HL-60 (cell line): ENCODE measurements around the gene TRIM58.

Source experiments
- DNase-seq, 2 experiments: peaks; one replicate each; pipeline ENCODE4 v3.0.0-alpha.2; 2010 to 2020; ENCODE audit warnings: low read depth in 1 of 2, low spot score in 1 of 2
- H3K27ac ChIP-seq: fragments of 250-450 bp; sonication (Bioruptor Pico); replicated peaks from 2 replicates; pipeline ENCODE4 v1.5.1; 2020; ENCODE audit warnings: mild to moderate bottlenecking, moderate library complexity
- H3K27me3 ChIP-seq: fragments of 250-450 bp; sonication (Bioruptor Pico); 2 replicates; pipeline ENCODE4 v1.5.1; 2021; ENCODE audit warnings: mild to moderate bottlenecking, moderate library complexity; ENCODE audit not compliant: insufficient read depth, poor library complexity, severe bottlenecking
- H3K4me3 ChIP-seq: replicated peaks from 2 replicates; pipeline ENCODE4 v1.5.1; 2011; ENCODE audit warnings: mild to moderate bottlenecking, control low read depth, low read length; ENCODE audit not compliant: insufficient read depth
- GABPA ChIP-seq: IDR thresholded peaks from 2 replicates; pipeline ENCODE4 v1.6.1; 2012; ENCODE audit warnings: low read depth
- POLR2AphosphoS5 ChIP-seq: IDR thresholded peaks from 2 replicates; pipeline ENCODE4 v1.6.1; 2012; ENCODE audit warnings: low read depth
- SPI1 ChIP-seq: IDR thresholded peaks from 2 replicates; pipeline ENCODE4 v1.6.1; 2012; ENCODE audit warnings: low read depth, mild to moderate bottlenecking, borderline replicate concordance
- TF ChIP-seq, protein P1 (sequence below): IDR thresholded peaks from 2 replicates; pipeline ENCODE4 v1.6.1; 2012; ENCODE audit warnings: low read depth; ENCODE audit not compliant: insufficient replicate concordance
- TF ChIP-seq, protein P2 (sequence below): IDR thresholded peaks from one replicate; pipeline ENCODE4 v1.5.1; 2011; ENCODE audit warnings: low read length, control low read depth, inconsistent platforms; ENCODE audit not compliant: insufficient read depth

The TRIM58 gene

GRCh38 chr1:247840818-247841217, 16.2 kb upstream of the TRIM58 start:
- H3K27ac ChIP-seq: no peak overlapping the region

DNA sequence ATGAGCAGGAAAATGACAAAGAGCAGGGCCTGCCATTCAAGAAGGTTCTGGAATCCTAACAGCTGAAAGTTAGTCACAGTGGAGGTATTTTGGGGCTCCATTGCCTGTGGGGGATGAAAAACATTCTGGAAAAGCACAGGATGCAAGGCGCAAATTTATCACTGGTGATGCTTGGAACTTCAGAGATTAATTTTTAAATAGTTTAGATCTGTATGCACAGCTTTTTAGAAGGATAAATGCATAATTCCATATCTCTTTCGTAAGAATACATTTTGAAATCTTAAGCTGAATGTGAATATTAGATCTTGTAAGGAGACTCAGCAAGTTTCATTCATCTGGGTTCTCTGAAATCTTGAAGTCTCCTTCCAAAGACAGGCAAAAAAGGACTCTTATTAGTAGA, 15.2 kb upstream of the TRIM58 start, which contains the start of gene OR11L1:
TSS of gene OR11L1 (minus strand) at position 101 of the 400 bp plus-strand sequence. CDS start at position 101, 0 bp downstream.
- DNase-seq: no peak
- no peaks in the 10 kb centered on the region for H3K27me3 ChIP-seq

More at GRCh38 chr1:247840818-247841217, 16.2 kb upstream of the TRIM58 start:
- Histone ChIP-seq H3K27me3 (no peaks in the 10 kb centered on the region), H3K4me3 (no peak overlapping the region)
- TF ChIP-seq, protein P1, sequence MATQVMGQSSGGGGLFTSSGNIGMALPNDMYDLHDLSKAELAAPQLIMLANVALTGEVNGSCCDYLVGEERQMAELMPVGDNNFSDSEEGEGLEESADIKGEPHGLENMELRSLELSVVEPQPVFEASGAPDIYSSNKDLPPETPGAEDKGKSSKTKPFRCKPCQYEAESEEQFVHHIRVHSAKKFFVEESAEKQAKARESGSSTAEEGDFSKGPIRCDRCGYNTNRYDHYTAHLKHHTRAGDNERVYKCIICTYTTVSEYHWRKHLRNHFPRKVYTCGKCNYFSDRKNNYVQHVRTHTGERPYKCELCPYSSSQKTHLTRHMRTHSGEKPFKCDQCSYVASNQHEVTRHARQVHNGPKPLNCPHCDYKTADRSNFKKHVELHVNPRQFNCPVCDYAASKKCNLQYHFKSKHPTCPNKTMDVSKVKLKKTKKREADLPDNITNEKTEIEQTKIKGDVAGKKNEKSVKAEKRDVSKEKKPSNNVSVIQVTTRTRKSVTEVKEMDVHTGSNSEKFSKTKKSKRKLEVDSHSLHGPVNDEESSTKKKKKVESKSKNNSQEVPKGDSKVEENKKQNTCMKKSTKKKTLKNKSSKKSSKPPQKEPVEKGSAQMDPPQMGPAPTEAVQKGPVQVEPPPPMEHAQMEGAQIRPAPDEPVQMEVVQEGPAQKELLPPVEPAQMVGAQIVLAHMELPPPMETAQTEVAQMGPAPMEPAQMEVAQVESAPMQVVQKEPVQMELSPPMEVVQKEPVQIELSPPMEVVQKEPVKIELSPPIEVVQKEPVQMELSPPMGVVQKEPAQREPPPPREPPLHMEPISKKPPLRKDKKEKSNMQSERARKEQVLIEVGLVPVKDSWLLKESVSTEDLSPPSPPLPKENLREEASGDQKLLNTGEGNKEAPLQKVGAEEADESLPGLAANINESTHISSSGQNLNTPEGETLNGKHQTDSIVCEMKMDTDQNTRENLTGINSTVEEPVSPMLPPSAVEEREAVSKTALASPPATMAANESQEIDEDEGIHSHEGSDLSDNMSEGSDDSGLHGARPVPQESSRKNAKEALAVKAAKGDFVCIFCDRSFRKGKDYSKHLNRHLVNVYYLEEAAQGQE: no peak
- TF ChIP-seq, protein P2, sequence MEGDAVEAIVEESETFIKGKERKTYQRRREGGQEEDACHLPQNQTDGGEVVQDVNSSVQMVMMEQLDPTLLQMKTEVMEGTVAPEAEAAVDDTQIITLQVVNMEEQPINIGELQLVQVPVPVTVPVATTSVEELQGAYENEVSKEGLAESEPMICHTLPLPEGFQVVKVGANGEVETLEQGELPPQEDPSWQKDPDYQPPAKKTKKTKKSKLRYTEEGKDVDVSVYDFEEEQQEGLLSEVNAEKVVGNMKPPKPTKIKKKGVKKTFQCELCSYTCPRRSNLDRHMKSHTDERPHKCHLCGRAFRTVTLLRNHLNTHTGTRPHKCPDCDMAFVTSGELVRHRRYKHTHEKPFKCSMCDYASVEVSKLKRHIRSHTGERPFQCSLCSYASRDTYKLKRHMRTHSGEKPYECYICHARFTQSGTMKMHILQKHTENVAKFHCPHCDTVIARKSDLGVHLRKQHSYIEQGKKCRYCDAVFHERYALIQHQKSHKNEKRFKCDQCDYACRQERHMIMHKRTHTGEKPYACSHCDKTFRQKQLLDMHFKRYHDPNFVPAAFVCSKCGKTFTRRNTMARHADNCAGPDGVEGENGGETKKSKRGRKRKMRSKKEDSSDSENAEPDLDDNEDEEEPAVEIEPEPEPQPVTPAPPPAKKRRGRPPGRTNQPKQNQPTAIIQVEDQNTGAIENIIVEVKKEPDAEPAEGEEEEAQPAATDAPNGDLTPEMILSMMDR: no peak
- no peak for TF ChIP-seq GABPA
- no peak for TF ChIP-seq POLR2AphosphoS5
- no peak for TF ChIP-seq SPI1
- DNase-seq: peak in 1 of 2 experiments; percentile 36

GRCh38 chr1:247843411-247843810, 13.6 kb upstream of the TRIM58 start:
- TF ChIP-seq GABPA (no peak), SPI1 (no peak), POLR2AphosphoS5 (no peak)
- TF ChIP-seq, protein P2: no peak
- TF ChIP-seq, protein P1: no peak
- no peak overlapping the region for H3K4me3 ChIP-seq
- no peak for DNase-seq
- H3K27ac ChIP-seq: no peak overlapping the region
- no peaks in the 10 kb centered on the region for H3K27me3 ChIP-seq

More for the DNA sequence above, 15.2 kb upstream of the TRIM58 start, which contains the start of gene OR11L1:
- Histone ChIP-seq H3K27ac (no peak within 1 kb of the TSS), H3K4me3 (no peak within 1 kb of the TSS)
- TF ChIP-seq, protein P1: no peak
- TF ChIP-seq GABPA: no peak
- no peak for TF ChIP-seq POLR2AphosphoS5
